ENCODE measurements around the gene DNAAF1.

DNAAF1 gene

DNA sequence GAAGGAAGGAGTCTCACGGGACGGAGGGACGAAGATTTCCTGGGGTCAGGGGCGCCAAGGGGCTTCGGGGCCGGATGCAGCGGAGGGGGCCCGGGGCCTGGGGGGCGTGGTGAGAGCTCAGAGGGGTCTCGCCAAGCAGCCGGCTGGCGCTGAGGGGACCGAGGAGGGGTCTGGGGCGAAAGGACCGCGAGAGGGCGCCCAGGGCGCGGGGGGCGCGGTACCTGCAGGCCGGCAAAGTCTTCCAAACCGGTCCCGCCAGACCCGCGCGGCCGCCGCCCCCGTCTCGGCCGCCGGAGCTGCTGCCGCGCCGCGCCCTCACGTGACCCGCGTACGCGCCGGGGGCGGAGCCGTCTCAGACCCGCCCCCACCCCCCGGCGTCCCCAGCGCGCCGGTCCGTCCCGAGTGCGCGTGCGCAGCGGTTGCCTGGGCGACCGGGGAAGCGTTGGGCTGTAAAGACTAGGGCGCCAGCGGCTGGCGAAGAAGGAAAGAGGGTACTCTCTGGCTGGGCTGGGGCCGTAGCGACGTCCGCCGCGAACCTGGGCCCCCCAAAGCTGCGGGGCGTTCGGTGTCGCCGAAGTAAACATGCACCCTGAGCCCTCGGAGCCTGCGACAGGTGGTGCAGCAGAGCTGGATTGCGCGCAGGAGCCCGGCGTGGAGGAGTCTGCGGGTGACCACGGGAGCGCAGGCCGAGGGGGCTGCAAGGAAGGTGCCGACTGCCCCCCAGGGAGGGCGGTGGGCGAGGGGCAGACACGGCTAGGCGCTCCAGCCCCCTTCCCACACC lies at the start of gene DNAAF1, which contains the start of gene HSDL1:
TSS of gene DNAAF1 (plus strand) at position 450 of the 781 bp plus-strand sequence. CDS start at position 583, 133 bp downstream.
TSS of gene HSDL1 (minus strand) at position 319 of the 781 bp plus-strand sequence. CDS start 13,856 bp downstream, outside the sequence.
- peaks cover 11% of the 10 kb centered on the region for H3K27me3 Mint-ChIP-seq
- ATAC-seq (replicated peaks; ENCODE audit: extremely low read depth, poor library complexity, severe bottlenecking), result peak; percentile 82
- H3K4me3 Mint-ChIP-seq, result peak within 1 kb of the TSS; percentile 95

DNA sequence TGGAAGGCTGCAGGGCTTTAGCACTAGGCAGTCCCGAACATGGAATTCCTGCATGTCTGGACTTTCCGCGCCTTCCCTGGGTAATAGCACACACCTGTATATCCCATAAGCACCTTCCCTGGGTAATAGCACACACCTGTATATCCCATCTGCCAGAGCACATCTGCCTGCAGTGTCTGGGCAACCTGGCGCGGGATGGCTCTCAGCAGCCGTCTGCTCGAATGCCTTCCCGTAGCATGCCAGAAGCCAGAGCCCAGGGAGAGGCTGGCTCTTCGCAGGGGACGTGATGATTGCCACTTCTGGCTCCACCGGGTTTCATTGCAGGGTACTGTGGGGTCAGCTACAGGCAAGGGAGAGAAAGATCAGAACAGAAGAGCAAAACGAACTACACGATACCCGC lies 49.6 kb upstream of the DNAAF1 start:
- Mint-ChIP-seq H3K27ac (ENCODE audit: low read depth) (no peak overlapping the region), H3K9me3 (no peaks in the 10 kb centered on the region), H3K4me1 (peaks cover 9% of the 10 kb centered on the region), H3K27me3 (no peaks in the 10 kb centered on the region), H3K36me3 (ENCODE audit: insufficient read depth) (peaks cover 85% of the 10 kb centered on the region), H3K4me3 (no peak overlapping the region)
- DNase-seq (ENCODE audit: low spot score in 2 of 2) (no peak), ATAC-seq (replicated peaks; ENCODE audit: extremely low read depth, poor library complexity, severe bottlenecking) (no peak)

More for the DNA sequence above, at the start of gene DNAAF1, which contains the start of gene HSDL1:
- DNase-seq (ENCODE audit: low spot score in 2 of 2), result peak; percentile 91 to 94
- Mint-ChIP-seq H3K27ac (ENCODE audit: low read depth) (peak within 1 kb of the TSS; percentile 93), H3K36me3 (ENCODE audit: insufficient read depth) (peaks cover 9% of the 10 kb centered on the region), H3K4me1 (peaks cover 23% of the 10 kb centered on the region), H3K9me3 (no peaks in the 10 kb centered on the region)

DNA sequence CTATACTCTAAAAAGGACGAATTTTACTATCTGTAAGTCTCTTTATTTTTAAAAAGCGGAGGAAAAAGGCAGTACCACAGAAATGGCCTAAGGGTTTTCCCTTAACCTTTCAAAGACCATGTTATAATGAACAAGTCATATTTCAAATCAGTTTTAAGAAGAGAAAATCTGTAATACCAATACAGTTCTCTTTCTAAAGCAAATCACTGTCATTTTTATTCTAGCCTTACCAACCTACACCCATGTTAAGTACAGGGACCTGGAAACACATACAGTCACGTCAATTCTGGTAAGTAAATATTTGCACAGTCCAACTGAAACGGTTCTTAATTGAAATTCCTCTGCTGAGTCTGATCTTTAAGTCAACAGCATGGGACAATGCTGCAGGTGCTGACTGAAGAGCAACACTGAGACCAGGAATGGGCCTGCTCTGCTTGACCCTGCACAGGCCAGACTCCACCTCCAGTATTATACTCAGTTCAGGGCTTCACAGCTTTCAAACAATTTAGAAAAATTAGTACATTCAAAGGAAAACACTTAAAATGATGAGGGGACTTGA lies 48.6 kb upstream of the DNAAF1 start:
- H3K36me3 Mint-ChIP-seq (ENCODE audit: insufficient read depth), result peaks cover 83% of the 10 kb centered on the region

DNA sequence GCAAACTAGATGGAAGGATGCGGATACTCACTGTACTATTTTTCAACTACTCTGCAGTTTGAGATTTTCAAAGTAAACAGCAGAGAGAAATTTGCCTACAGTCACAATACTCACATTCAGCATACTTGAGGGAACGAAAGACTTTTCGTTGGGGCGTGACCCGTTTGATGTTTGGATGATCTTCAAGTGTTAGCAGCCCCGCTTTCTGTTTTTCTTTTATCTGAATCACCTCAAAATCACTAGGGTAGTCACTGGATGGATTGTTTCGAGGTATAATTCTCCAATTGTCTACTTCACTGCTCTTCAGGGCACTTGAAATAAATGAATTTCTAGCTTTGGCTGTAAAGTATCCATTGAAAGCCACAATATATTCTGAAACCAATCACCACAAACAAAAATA lies 46.2 kb upstream of the DNAAF1 start:
- Mint-ChIP-seq H3K9me3 (no peaks in the 10 kb centered on the region), H3K27ac (ENCODE audit: low read depth) (peak overlapping the region; percentile 29), H3K27me3 (no peaks in the 10 kb centered on the region), H3K36me3 (ENCODE audit: insufficient read depth) (peaks cover 63% of the 10 kb centered on the region), H3K4me1 (peaks cover 27% of the 10 kb centered on the region), H3K4me3 (no peak overlapping the region)
- DNase-seq (ENCODE audit: low spot score in 2 of 2) (no peak), ATAC-seq (replicated peaks; ENCODE audit: extremely low read depth, poor library complexity, severe bottlenecking) (no peak)

More for the DNA sequence above, 48.6 kb upstream of the DNAAF1 start:
- no peaks in the 10 kb centered on the region for H3K27me3 Mint-ChIP-seq
- no peaks in the 10 kb centered on the region for H3K9me3 Mint-ChIP-seq
- no peak overlapping the region for H3K4me3 Mint-ChIP-seq
- no peak overlapping the region for H3K27ac Mint-ChIP-seq (ENCODE audit: low read depth)
- DNase-seq (ENCODE audit: low spot score in 2 of 2) (no peak), ATAC-seq (replicated peaks; ENCODE audit: extremely low read depth, poor library complexity, severe bottlenecking) (no peak)
- peaks cover 9% of the 10 kb centered on the region for H3K4me1 Mint-ChIP-seq

DNA sequence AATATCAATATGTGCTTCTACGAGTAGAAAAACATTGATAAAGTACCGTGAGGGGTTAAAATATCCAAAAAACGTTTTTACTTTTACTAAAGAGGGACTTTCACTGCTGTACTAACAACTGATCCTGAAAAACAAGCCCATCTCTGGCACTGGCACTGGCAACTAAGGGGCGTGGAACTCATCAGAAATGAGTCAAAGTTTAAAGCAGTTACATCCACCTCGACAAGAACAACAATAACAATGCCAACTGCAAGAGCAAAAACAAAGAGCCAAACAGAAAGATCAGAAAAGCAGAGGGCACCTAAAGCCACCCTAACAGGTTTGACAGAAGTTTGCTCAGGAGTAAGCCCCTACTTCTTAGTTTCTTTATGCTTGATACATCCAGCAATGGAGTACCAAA lies 41.4 kb upstream of the DNAAF1 start:
- Mint-ChIP-seq H3K36me3 (ENCODE audit: insufficient read depth) (peaks cover 36% of the 10 kb centered on the region), H3K27ac (ENCODE audit: low read depth) (no peak overlapping the region)
- no peak for DNase-seq (ENCODE audit: low spot score in 2 of 2)

DNA sequence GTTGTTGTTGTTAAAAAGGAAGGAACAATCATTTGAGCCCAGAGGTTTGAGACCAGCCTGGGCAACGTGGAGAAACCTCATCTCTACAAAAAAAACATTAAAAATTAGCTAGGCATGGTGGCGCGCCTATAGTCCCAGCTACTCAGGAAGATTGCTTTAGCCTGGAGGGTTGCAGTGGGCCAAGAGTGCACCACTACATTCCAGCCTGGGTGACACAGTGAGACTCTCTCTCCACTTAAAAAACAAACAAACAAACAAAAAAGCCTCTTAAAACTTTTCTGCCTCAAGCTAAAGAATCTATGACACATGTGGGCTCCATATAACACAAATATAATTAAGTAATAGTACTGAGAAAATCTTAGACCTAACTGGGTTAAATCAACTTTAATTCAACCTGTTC lies 40.9 kb upstream of the DNAAF1 start:
- Mint-ChIP-seq H3K4me1 (peaks cover 56% of the 10 kb centered on the region), H3K27ac (ENCODE audit: low read depth) (peak overlapping the region; percentile 9), H3K4me3 (no peak overlapping the region), H3K36me3 (ENCODE audit: insufficient read depth) (peaks cover 34% of the 10 kb centered on the region), H3K9me3 (no peaks in the 10 kb centered on the region), H3K27me3 (no peaks in the 10 kb centered on the region)
- ATAC-seq (replicated peaks; ENCODE audit: extremely low read depth, poor library complexity, severe bottlenecking) (no peak), DNase-seq (ENCODE audit: low spot score in 2 of 2) (no peak)

More for the DNA sequence above, 41.4 kb upstream of the DNAAF1 start:
- no peak for ATAC-seq (replicated peaks; ENCODE audit: extremely low read depth, poor library complexity, severe bottlenecking)
- H3K27me3 Mint-ChIP-seq, result no peaks in the 10 kb centered on the region
- no peaks in the 10 kb centered on the region for H3K9me3 Mint-ChIP-seq
- H3K4me3 Mint-ChIP-seq, result no peak overlapping the region
- H3K4me1 Mint-ChIP-seq, result peaks cover 53% of the 10 kb centered on the region

DNA sequence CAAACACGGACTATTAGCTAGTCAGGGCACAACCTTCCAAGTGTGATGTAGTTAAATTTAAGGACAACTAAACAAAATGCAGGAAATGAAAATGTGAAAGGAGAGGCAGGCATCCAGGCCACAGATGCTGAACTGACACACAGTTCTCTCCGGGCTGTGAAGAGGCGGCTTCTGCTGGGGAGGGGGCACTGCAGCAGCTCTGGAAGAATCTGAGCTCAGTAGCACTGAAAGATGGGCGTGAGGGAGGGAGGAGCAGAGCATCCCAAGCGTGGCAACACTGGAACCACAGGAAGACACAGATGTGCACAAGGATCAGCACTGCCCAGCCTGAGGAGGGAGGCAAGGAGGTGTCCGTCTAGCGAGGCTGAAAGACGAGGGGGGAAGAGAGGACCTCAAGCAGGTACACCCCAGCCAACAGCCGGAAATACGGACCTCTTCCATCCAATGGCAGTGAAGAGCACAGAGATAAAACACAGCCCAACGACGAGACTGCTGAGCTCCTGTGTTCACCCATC lies 39.8 kb upstream of the DNAAF1 start:
- ATAC-seq (replicated peaks; ENCODE audit: extremely low read depth, poor library complexity, severe bottlenecking) (no peak), DNase-seq (ENCODE audit: low spot score in 2 of 2) (no peak)
- H3K27me3 Mint-ChIP-seq, result no peaks in the 10 kb centered on the region
- H3K4me3 Mint-ChIP-seq, result no peak overlapping the region
- H3K36me3 Mint-ChIP-seq (ENCODE audit: insufficient read depth), result peaks cover 30% of the 10 kb centered on the region
- H3K4me1 Mint-ChIP-seq, result peaks cover 55% of the 10 kb centered on the region
- no peaks in the 10 kb centered on the region for H3K9me3 Mint-ChIP-seq
- peak overlapping the region; percentile 9 for H3K27ac Mint-ChIP-seq (ENCODE audit: low read depth)

DNA sequence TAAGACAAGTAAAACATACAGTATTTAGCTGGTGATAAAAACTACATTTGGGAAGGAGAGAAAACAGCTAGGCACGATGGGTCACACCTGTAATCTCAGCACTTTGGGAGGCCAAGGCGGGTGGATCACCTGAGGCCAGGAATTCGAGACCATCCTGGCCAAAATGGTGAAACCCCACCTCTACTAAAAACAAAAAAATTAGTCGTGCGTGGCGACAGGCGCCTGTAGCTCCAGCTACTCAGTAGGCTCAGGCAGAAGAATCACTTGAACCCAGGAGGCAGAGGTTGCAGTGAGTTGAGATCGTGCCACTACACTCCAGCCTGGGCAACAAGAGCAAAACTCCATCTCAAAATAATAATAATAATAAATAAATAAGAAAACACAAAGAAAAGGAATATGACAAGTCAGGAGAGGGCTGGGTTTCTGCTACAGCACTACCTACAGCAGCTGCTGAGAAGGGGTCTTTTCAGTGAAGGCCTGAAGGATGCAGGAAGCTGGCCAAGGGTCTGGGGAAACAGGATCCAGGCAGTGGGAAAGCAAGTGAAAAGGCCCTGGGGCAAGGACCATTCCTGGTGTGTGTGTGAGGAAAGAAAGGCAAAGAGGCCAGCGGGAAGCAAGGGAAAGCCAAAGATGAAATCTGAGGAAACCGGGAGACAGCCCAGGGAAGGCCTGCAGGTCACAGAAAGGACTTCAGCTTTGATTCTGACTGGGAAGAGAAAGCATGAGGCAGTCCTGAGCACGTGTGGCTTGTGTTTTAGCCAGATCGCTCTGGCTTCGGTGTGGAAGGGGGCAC lies 39.0 kb upstream of the DNAAF1 start:
- H3K9me3 Mint-ChIP-seq, result no peaks in the 10 kb centered on the region
- peaks cover 23% of the 10 kb centered on the region for H3K36me3 Mint-ChIP-seq (ENCODE audit: insufficient read depth)
- H3K4me3 Mint-ChIP-seq, result no peak overlapping the region
- ATAC-seq (replicated peaks; ENCODE audit: extremely low read depth, poor library complexity, severe bottlenecking), result no peak
- DNase-seq (ENCODE audit: low spot score in 2 of 2), result no peak
- H3K27ac Mint-ChIP-seq (ENCODE audit: low read depth), result peak overlapping the region; percentile 60
- H3K4me1 Mint-ChIP-seq, result peaks cover 63% of the 10 kb centered on the region
- no peaks in the 10 kb centered on the region for H3K27me3 Mint-ChIP-seq

DNA sequence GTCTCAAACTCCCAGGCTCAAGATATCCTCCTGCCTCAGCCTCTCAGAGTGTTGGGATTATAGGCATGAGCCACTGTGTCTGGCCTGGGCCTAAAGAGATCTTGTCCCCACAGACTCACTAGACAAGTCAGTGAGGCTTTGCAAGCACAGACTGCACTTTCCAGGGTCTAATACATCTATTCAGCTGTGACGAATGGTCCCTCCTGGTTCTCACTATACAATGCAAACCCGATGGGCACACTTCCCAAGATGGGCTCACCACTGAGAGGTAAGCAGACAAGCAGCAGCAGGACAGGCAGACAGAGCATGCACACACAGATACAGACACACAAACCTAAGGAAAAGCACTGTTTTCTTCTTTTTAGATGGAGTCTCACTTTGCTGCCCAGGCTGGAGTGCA lies 37.2 kb upstream of the DNAAF1 start:
- no peak overlapping the region for H3K4me3 Mint-ChIP-seq
- no peak for ATAC-seq (replicated peaks; ENCODE audit: extremely low read depth, poor library complexity, severe bottlenecking)
- DNase-seq (ENCODE audit: low spot score in 2 of 2), result no peak
- H3K27ac Mint-ChIP-seq (ENCODE audit: low read depth), result no peak overlapping the region
- H3K9me3 Mint-ChIP-seq, result no peaks in the 10 kb centered on the region
- H3K27me3 Mint-ChIP-seq, result no peaks in the 10 kb centered on the region
- H3K4me1 Mint-ChIP-seq, result peaks cover 56% of the 10 kb centered on the region
- peaks cover 21% of the 10 kb centered on the region for H3K36me3 Mint-ChIP-seq (ENCODE audit: insufficient read depth)

DNA sequence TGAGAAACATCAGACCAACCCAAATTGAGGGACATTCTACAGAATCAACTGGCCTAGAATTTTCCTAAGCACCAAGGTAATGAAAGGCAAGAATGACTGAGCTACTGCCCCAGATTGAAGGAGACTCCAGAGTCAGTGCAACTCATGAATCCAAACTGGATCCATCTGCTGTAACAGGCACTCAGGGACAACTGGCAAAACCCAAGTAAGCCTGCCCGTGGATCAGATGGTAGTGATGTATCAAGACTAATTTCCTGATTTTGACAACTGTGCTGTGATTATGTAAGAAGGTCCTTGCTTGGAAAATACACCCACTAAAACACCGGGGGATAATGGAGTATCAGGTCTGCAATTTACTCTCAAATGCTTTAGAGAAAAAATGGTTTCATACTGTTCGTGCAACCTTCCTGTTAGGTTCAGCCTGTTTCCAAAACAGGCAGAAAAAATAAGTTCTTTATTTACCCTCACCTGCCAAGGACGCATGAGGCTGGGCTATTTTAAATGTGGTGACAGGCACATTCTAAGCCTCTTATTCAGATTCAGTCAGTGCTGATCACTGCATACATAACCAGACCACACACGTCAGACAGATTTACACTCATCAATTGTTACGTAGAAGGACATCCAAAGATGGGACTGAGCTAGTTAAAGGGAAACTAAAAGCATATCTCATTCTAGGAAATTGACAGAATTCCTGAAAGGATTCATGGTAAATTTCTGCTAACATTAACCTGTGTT lies 35.3 kb upstream of the DNAAF1 start:
- H3K36me3 Mint-ChIP-seq (ENCODE audit: insufficient read depth), result peaks cover 21% of the 10 kb centered on the region
- no peak overlapping the region for H3K4me3 Mint-ChIP-seq
- peaks cover 52% of the 10 kb centered on the region for H3K4me1 Mint-ChIP-seq
- H3K27me3 Mint-ChIP-seq, result no peaks in the 10 kb centered on the region
- DNase-seq (ENCODE audit: low spot score in 2 of 2) (no peak), ATAC-seq (replicated peaks; ENCODE audit: extremely low read depth, poor library complexity, severe bottlenecking) (no peak)
- H3K9me3 Mint-ChIP-seq, result no peaks in the 10 kb centered on the region
- H3K27ac Mint-ChIP-seq (ENCODE audit: low read depth), result no peak overlapping the region

DNA sequence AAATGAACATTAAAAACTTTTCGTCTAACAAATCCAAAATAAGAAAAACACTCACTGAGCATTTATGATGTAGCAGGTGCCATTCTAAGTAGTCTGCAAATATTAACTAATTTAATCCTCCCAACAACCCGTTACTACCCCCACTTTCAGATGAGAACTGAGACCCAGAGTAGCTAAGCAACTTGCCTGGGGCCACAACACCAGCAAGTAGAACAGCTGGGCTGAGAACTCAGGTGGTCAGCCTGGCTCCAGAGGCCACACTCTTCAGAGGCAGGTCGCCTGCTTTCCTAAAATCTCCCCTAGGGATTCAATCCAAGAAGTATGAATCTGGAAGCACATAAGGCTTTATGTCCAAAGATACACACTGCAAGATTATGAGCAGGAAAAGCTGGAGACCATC lies 34.6 kb upstream of the DNAAF1 start:
- no peaks in the 10 kb centered on the region for H3K27me3 Mint-ChIP-seq
- DNase-seq (ENCODE audit: low spot score in 2 of 2), result no peak
- H3K4me3 Mint-ChIP-seq, result no peak overlapping the region
- peaks cover 51% of the 10 kb centered on the region for H3K4me1 Mint-ChIP-seq
- ATAC-seq (replicated peaks; ENCODE audit: extremely low read depth, poor library complexity, severe bottlenecking), result no peak
- H3K36me3 Mint-ChIP-seq (ENCODE audit: insufficient read depth), result peaks cover 23% of the 10 kb centered on the region
- H3K27ac Mint-ChIP-seq (ENCODE audit: low read depth), result no peak overlapping the region
- H3K9me3 Mint-ChIP-seq, result no peaks in the 10 kb centered on the region

DNA sequence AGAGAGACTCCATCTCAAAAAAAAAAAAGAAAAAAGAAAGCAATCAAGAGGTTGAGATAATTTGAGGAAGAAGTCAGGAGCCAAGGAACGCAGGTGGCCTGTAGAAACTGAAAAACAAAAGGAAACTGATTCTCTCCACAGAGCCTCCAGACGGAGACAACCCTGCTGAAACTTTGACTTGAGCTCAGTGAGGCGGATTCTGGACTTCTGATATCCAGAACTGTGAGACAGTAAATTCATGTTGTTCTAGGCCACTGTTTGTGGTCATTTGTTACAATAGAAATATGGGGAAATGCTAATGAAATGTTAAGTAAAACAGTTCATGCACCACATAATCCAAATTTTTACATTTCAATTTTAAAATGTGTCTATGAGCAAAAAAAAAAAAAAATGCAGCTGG lies 33.6 kb upstream of the DNAAF1 start:
- ATAC-seq (replicated peaks; ENCODE audit: extremely low read depth, poor library complexity, severe bottlenecking), result no peak
- DNase-seq (ENCODE audit: low spot score in 2 of 2), result no peak
- H3K4me3 Mint-ChIP-seq, result no peak overlapping the region
- H3K4me1 Mint-ChIP-seq, result peaks cover 47% of the 10 kb centered on the region
- H3K27ac Mint-ChIP-seq (ENCODE audit: low read depth), result no peak overlapping the region
- H3K27me3 Mint-ChIP-seq, result no peaks in the 10 kb centered on the region
- no peaks in the 10 kb centered on the region for H3K9me3 Mint-ChIP-seq
- H3K36me3 Mint-ChIP-seq (ENCODE audit: insufficient read depth), result peaks cover 26% of the 10 kb centered on the region
